ENCODE results near the gene PTX3.

Gene PTX3

DNA sequence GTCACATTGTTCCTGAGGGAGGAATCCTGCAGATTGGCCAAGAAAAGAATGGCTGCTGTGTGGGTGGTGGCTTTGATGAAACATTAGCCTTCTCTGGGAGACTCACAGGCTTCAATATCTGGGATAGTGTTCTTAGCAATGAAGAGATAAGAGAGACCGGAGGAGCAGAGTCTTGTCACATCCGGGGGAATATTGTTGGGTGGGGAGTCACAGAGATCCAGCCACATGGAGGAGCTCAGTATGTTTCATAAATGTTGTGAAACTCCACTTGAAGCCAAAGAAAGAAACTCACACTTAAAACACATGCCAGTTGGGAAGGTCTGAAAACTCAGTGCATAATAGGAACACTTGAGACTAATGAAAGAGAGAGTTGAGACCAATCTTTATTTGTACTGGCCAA is 6.1 kb downstream of the PTX3 start:
- Histone ChIP-seq H3K27me3 (replicated peaks; ENCODE audit: control insufficient read depth, insufficient read depth, low read length) (no peaks in the 10 kb centered on the region; the same call in none of the 2 replicates), H3K36me3 (ENCODE audit: control insufficient read depth, insufficient read depth, low read length) (no peaks in the 10 kb centered on the region), H3K4me3 (replicated peaks; ENCODE audit: low read depth, low read length) (no peak overlapping the region)
- DNase-seq (ENCODE audit: extremely low read depth, insufficient read length): no peak
- TF ChIP-seq, protein P1, sequence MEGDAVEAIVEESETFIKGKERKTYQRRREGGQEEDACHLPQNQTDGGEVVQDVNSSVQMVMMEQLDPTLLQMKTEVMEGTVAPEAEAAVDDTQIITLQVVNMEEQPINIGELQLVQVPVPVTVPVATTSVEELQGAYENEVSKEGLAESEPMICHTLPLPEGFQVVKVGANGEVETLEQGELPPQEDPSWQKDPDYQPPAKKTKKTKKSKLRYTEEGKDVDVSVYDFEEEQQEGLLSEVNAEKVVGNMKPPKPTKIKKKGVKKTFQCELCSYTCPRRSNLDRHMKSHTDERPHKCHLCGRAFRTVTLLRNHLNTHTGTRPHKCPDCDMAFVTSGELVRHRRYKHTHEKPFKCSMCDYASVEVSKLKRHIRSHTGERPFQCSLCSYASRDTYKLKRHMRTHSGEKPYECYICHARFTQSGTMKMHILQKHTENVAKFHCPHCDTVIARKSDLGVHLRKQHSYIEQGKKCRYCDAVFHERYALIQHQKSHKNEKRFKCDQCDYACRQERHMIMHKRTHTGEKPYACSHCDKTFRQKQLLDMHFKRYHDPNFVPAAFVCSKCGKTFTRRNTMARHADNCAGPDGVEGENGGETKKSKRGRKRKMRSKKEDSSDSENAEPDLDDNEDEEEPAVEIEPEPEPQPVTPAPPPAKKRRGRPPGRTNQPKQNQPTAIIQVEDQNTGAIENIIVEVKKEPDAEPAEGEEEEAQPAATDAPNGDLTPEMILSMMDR (IDR thresholded peaks at IDR 0.05; ENCODE audit: insufficient read depth, low read length, poor library complexity, severe bottlenecking): no peak

- no peaks in the 10 kb centered on the region; the same call in 1 of the 2 replicates for H3K27me3 ChIP-seq (replicated peaks; ENCODE audit: control insufficient read depth, insufficient read depth, low read length)
Observed at GRCh38 chr3:157443905-157444796, 7.5 kb downstream of the PTX3 start.

GRCh38 chr3:157444797-157445184 is 8.1 kb downstream of the PTX3 start:
- no peak for DNase-seq (ENCODE audit: extremely low read depth, insufficient read length)
- TF ChIP-seq, protein P1 (IDR thresholded peaks at IDR 0.05; ENCODE audit: insufficient read depth, low read length, poor library complexity, severe bottlenecking): no peak
- Histone ChIP-seq H3K27me3 (replicated peaks; ENCODE audit: control insufficient read depth, insufficient read depth, low read length) (no peaks in the 10 kb centered on the region), H3K36me3 (ENCODE audit: control insufficient read depth, insufficient read depth, low read length) (no peaks in the 10 kb centered on the region), H3K4me3 (replicated peaks; ENCODE audit: low read depth, low read length) (no peak overlapping the region)

More at GRCh38 chr3:157443905-157444796, 7.5 kb downstream of the PTX3 start:
- H3K4me3 ChIP-seq (replicated peaks; ENCODE audit: low read depth, low read length): no peak overlapping the region
- DNase-seq (ENCODE audit: extremely low read depth, insufficient read length): no peak
- TF ChIP-seq, protein P1 (IDR thresholded peaks at IDR 0.05; ENCODE audit: insufficient read depth, low read length, poor library complexity, severe bottlenecking): no peak
- no peaks in the 10 kb centered on the region for H3K36me3 ChIP-seq (ENCODE audit: control insufficient read depth, insufficient read depth, low read length)

GRCh38 chr3:157445857-157446256 is 9.2 kb downstream of the PTX3 start:
- Histone ChIP-seq H3K36me3 (ENCODE audit: control insufficient read depth, insufficient read depth, low read length) (no peaks in the 10 kb centered on the region), H3K4me3 (replicated peaks; ENCODE audit: low read depth, low read length) (no peak overlapping the region), H3K27me3 (replicated peaks; ENCODE audit: control insufficient read depth, insufficient read depth, low read length) (no peaks in the 10 kb centered on the region)
- no peak for DNase-seq (ENCODE audit: extremely low read depth, insufficient read length)
- TF ChIP-seq, protein P1 (IDR thresholded peaks at IDR 0.05; ENCODE audit: insufficient read depth, low read length, poor library complexity, severe bottlenecking): no peak

DNA sequence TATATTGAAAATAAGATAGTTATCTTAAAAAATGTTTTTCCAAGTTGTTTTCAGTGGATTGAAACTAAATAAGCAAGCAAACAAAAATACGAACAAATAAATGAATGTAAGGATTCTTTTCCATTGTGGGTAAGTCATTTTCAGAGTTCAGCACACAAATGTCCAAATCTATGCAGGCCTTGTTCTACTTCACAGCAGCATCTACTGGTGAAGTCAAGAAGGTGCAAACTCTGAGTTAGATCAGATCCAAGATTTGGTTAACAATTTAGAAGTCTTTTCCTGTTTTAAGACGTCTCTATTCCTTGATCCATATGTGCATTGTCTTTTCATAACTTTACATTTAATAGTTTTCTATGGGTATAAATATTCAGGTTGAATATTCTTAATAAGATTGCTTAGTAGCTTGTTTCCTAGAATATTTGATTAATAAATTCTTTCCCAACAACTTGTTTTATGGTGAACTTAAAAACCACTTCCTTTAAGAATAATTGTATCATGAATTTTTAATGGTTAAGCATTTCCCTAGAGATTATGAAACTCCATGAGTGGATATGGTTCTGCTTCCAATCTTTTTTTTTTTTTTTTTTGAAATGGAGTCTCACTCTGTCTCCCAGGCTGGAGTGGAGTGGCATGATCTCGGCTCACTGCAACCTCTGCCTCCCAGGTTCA is 10.5 kb downstream of the PTX3 start:
- Histone ChIP-seq H3K4me3 (replicated peaks; ENCODE audit: low read depth, low read length) (no peak overlapping the region), H3K36me3 (ENCODE audit: control insufficient read depth, insufficient read depth, low read length) (no peaks in the 10 kb centered on the region), H3K27me3 (replicated peaks; ENCODE audit: control insufficient read depth, insufficient read depth, low read length) (no peaks in the 10 kb centered on the region)
- DNase-seq (ENCODE audit: extremely low read depth, insufficient read length): no peak
- TF ChIP-seq, protein P1 (IDR thresholded peaks at IDR 0.05; ENCODE audit: insufficient read depth, low read length, poor library complexity, severe bottlenecking): peak; percentile 39

Data from GM06990 (cell line).